GM23338 (cell line): Measurements from ENCODE around the gene CHST10. TPM values are rescaled to one million over a fixed set of nuclear protein-coding genes. Genes with fewer than 3 reads are reported as not detected.

Source experiments
- ATAC-seq: fragments of 200-7000 bp; cut with Tn5 transposase; 3 replicates; pipeline ENCODE4 v1.9.1; 2020
- DNase-seq: peaks from one replicate; pipeline ENCODE4 v3.0.0-alpha.2; 2015; ENCODE audit warnings: low spot score
- H2AFZ ChIP-seq: fragments of 200-600 bp; sonication (generic); 2 replicates; pipeline ENCODE4 v1.8.0; 2016; ENCODE audit warnings: antibody characterized with exemption, mild to moderate bottlenecking, moderate library complexity
- H3F3A ChIP-seq: fragments of 200-600 bp; sonication (generic); replicated peaks from 2 replicates; pipeline ENCODE4 v1.8.0; 2017; ENCODE audit warnings: antibody characterized with exemption, mixed run types, low read depth
- H3K27ac ChIP-seq: fragments of 200-600 bp; sonication (generic); 2 replicates; pipeline ENCODE4 v1.6.1; 2016; ENCODE audit warnings: low read depth
- H3K27me3 ChIP-seq: fragments of 200-600 bp; sonication (generic); 2 replicates; pipeline ENCODE4 v1.8.0; 2016; ENCODE audit warnings: mild to moderate bottlenecking, mixed run types, moderate library complexity; ENCODE audit not compliant: insufficient read depth
- H3K36me3 ChIP-seq: fragments of 200-600 bp; sonication (generic); 2 replicates; pipeline ENCODE4 v1.8.0; 2016; ENCODE audit warnings: mild to moderate bottlenecking; ENCODE audit not compliant: insufficient read depth
- H3K4me1 ChIP-seq: fragments of 200-600 bp; sonication (generic); 2 replicates; pipeline ENCODE4 v1.8.0; 2016; ENCODE audit warnings: mild to moderate bottlenecking, moderate library complexity; ENCODE audit not compliant: insufficient read depth
- H3K4me2 ChIP-seq: fragments of 200-600 bp; sonication (generic); 2 replicates; pipeline ENCODE4 v1.7.1; 2017; ENCODE audit warnings: mixed run types
- H3K4me3 ChIP-seq: fragments of 200-600 bp; sonication (generic); 2 replicates; pipeline ENCODE4 v1.6.1; 2016; ENCODE audit warnings: mixed run types
- H3K79me2 ChIP-seq: fragments of 200-600 bp; sonication (generic); replicated peaks from 2 replicates; pipeline ENCODE4 v1.8.0; 2017; ENCODE audit warnings: mild to moderate bottlenecking; ENCODE audit not compliant: insufficient read depth
- H3K9me2 ChIP-seq: fragments of 200-600 bp; sonication (generic); 2 replicates; pipeline ENCODE4 v1.8.0; 2017; ENCODE audit not compliant: insufficient read depth
- H4K20me1 ChIP-seq: fragments of 200-600 bp; sonication (generic); replicated peaks from 2 replicates; pipeline ENCODE4 v1.8.0; 2017; ENCODE audit warnings: mild to moderate bottlenecking; ENCODE audit not compliant: insufficient read depth
- H3K27ac Mint-ChIP-seq: 2 replicates; pipeline ENCODE4 v1.8.0; 2020; ENCODE audit warnings: inconsistent platforms, mild to moderate bottlenecking, moderate library complexity, mixed read lengths
- H3K27me3 Mint-ChIP-seq: 3 replicates; pipeline ENCODE4 v1.8.0; 2022; ENCODE audit warnings: low read depth, mild to moderate bottlenecking, moderate library complexity, mixed read lengths, inconsistent platforms; ENCODE audit not compliant: insufficient read depth, poor library complexity
- H3K36me3 Mint-ChIP-seq: 3 replicates; pipeline ENCODE4 v1.8.0; 2021; ENCODE audit warnings: low read depth, mild to moderate bottlenecking, inconsistent platforms, moderate library complexity, mixed read lengths
- H3K4me1 Mint-ChIP-seq: 3 replicates; pipeline ENCODE4 v1.8.0; 2020; ENCODE audit warnings: mild to moderate bottlenecking, inconsistent platforms, mixed read lengths
- H3K4me3 Mint-ChIP-seq: 3 replicates; pipeline ENCODE4 v1.8.0; 2021; ENCODE audit warnings: moderate library complexity, mild to moderate bottlenecking, inconsistent platforms, mixed read lengths
- H3K9me3 Mint-ChIP-seq: 3 replicates; pipeline ENCODE4 v1.8.0; 2020; ENCODE audit warnings: moderate library complexity, mild to moderate bottlenecking, inconsistent platforms, mixed read lengths
- STAT1 ChIP-seq: IDR thresholded peaks from one replicate; pipeline ENCODE4 v1.6.1; 2016; ENCODE audit warnings: antibody characterized with exemption; ENCODE audit not compliant: unreplicated experiment
- polyA plus RNA-seq: library from polyadenylated mRNA; unstranded; fragments of >200 nt; fragmentation: Nextera tagmentation; extraction: Ambion mirVana; gene quantifications from 2 replicates; pipeline ENCODE4 v1.2.1, GENCODE V29; 2016
- total RNA-seq: library from RNA; depleted of rRNA; stranded (reverse); fragments of >200 nt; shearing (Covaris generic); gene quantifications from 2 replicates; pipeline ENCODE4 v1.2.3, GENCODE V29; 2014
- TF ChIP-seq, protein P1 (sequence below): IDR thresholded peaks from one replicate; pipeline ENCODE4 v1.6.1; 2018; ENCODE audit warnings: antibody characterized with exemption; ENCODE audit not compliant: unreplicated experiment
- TF ChIP-seq, protein P2 (sequence below): fragments of 250-450 bp; sonication (Bioruptor Pico); IDR thresholded peaks from 2 replicates; pipeline ENCODE4 v1.5.0; 2020; ENCODE audit warnings: mild to moderate bottlenecking, moderate library complexity
- TF ChIP-seq, protein P3 (sequence below), 2 experiments: fragments of 200-600 bp in 1 of 2; sonication (generic) in 1 of 2; conservative IDR thresholded peaks; 2 replicates each; pipeline versions ENCODE4 v1.5.1 to v1.6.1; 2016 to 2017; ENCODE audit warnings: antibody characterized with exemption in 2 of 2, low read depth in 2 of 2, mild to moderate bottlenecking in 2 of 2, moderate library complexity in 1 of 2

The CHST10 gene
- total and polyA plus RNA-seq, 2 experiments from 2014 or later, result 7.7 to 24.5 TPM

DNA sequence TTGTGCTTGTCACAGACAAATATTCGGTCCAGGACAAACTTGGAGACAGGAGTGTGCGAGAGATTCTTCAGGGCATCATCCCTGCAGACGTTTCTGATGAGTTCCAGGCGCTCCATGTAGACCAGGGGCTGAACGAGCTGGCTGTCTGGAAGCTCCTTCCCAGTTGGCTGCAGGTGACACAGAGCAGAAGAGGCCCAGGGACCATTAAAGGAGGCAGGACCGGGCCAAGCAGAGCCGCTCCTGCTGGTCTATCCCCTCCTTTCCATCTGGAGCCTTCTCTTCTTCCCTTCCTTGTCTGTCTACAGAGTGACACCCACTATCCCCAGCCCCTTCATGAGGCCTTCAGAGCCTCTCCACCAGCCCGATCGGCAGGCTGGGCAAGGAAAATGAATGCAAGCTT, 19.5 kb downstream of the CHST10 start (continued):
- TF ChIP-seq, protein P1, sequence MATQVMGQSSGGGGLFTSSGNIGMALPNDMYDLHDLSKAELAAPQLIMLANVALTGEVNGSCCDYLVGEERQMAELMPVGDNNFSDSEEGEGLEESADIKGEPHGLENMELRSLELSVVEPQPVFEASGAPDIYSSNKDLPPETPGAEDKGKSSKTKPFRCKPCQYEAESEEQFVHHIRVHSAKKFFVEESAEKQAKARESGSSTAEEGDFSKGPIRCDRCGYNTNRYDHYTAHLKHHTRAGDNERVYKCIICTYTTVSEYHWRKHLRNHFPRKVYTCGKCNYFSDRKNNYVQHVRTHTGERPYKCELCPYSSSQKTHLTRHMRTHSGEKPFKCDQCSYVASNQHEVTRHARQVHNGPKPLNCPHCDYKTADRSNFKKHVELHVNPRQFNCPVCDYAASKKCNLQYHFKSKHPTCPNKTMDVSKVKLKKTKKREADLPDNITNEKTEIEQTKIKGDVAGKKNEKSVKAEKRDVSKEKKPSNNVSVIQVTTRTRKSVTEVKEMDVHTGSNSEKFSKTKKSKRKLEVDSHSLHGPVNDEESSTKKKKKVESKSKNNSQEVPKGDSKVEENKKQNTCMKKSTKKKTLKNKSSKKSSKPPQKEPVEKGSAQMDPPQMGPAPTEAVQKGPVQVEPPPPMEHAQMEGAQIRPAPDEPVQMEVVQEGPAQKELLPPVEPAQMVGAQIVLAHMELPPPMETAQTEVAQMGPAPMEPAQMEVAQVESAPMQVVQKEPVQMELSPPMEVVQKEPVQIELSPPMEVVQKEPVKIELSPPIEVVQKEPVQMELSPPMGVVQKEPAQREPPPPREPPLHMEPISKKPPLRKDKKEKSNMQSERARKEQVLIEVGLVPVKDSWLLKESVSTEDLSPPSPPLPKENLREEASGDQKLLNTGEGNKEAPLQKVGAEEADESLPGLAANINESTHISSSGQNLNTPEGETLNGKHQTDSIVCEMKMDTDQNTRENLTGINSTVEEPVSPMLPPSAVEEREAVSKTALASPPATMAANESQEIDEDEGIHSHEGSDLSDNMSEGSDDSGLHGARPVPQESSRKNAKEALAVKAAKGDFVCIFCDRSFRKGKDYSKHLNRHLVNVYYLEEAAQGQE, result no peak

DNA sequence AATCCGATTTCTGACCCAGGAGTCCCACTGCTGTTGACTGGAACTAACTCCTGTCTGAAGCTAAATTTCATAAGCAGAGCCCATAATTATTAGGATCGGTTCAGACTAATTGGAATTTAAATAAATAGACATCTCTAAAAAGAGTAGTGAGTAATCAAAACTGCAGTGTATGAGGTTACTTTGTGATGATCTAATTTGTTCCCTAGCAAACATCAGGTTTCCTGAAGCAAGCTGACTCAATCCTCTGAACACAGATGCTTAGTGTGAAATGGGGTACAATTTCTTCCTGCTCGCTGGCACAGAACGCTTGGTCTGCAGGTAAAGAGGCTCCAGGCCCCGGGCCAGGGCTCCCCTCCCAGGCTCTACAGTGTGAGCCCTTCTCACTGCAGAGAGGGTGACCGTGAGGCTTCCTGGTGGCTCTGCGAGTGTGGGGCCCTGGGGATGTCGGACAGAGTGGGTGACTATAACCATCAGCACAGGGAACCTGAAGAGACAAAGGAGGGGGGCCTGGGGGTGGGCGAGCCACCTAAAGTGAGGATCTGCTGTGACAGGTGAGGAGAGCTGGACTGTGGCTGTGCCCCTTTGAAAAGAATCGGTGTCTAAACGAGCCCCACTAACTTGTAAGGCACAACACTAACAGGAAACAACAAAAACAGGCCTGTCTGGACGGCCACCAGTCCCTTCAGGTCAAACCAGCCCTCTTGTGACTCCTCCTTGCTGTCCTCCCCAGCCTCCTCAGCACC, 20.2 kb downstream of the CHST10 start:
- no peak overlapping the region for H3K27ac Mint-ChIP-seq

More for the DNA sequence above, 20.2 kb downstream of the CHST10 start:
- Histone ChIP-seq H3K36me3 (0 out of 2 replicates have a peak, but pooled peaks cover 2% of the 10 kb centered on the region), H3K27ac (no peak overlapping the region), H3F3A (no peaks in the 10 kb centered on the region), H3K4me1 (no peaks in the 10 kb centered on the region), H2AFZ (no peak overlapping the region), H3K4me3 (no peak overlapping the region), H4K20me1 (no peaks in the 10 kb centered on the region), H3K79me2 (no peaks in the 10 kb centered on the region; the same call in 1 of the 2 replicates), H3K27me3 (no peaks in the 10 kb centered on the region), H3K9me2 (no peaks in the 10 kb centered on the region), H3K4me2 (no peak overlapping the region)
- ATAC-seq (no peak), DNase-seq (no peak)
- no peaks in the 10 kb centered on the region for H3K9me3 Mint-ChIP-seq
- H3K27me3 Mint-ChIP-seq, result peaks cover 11% of the 10 kb centered on the region
- TF ChIP-seq, protein P2, sequence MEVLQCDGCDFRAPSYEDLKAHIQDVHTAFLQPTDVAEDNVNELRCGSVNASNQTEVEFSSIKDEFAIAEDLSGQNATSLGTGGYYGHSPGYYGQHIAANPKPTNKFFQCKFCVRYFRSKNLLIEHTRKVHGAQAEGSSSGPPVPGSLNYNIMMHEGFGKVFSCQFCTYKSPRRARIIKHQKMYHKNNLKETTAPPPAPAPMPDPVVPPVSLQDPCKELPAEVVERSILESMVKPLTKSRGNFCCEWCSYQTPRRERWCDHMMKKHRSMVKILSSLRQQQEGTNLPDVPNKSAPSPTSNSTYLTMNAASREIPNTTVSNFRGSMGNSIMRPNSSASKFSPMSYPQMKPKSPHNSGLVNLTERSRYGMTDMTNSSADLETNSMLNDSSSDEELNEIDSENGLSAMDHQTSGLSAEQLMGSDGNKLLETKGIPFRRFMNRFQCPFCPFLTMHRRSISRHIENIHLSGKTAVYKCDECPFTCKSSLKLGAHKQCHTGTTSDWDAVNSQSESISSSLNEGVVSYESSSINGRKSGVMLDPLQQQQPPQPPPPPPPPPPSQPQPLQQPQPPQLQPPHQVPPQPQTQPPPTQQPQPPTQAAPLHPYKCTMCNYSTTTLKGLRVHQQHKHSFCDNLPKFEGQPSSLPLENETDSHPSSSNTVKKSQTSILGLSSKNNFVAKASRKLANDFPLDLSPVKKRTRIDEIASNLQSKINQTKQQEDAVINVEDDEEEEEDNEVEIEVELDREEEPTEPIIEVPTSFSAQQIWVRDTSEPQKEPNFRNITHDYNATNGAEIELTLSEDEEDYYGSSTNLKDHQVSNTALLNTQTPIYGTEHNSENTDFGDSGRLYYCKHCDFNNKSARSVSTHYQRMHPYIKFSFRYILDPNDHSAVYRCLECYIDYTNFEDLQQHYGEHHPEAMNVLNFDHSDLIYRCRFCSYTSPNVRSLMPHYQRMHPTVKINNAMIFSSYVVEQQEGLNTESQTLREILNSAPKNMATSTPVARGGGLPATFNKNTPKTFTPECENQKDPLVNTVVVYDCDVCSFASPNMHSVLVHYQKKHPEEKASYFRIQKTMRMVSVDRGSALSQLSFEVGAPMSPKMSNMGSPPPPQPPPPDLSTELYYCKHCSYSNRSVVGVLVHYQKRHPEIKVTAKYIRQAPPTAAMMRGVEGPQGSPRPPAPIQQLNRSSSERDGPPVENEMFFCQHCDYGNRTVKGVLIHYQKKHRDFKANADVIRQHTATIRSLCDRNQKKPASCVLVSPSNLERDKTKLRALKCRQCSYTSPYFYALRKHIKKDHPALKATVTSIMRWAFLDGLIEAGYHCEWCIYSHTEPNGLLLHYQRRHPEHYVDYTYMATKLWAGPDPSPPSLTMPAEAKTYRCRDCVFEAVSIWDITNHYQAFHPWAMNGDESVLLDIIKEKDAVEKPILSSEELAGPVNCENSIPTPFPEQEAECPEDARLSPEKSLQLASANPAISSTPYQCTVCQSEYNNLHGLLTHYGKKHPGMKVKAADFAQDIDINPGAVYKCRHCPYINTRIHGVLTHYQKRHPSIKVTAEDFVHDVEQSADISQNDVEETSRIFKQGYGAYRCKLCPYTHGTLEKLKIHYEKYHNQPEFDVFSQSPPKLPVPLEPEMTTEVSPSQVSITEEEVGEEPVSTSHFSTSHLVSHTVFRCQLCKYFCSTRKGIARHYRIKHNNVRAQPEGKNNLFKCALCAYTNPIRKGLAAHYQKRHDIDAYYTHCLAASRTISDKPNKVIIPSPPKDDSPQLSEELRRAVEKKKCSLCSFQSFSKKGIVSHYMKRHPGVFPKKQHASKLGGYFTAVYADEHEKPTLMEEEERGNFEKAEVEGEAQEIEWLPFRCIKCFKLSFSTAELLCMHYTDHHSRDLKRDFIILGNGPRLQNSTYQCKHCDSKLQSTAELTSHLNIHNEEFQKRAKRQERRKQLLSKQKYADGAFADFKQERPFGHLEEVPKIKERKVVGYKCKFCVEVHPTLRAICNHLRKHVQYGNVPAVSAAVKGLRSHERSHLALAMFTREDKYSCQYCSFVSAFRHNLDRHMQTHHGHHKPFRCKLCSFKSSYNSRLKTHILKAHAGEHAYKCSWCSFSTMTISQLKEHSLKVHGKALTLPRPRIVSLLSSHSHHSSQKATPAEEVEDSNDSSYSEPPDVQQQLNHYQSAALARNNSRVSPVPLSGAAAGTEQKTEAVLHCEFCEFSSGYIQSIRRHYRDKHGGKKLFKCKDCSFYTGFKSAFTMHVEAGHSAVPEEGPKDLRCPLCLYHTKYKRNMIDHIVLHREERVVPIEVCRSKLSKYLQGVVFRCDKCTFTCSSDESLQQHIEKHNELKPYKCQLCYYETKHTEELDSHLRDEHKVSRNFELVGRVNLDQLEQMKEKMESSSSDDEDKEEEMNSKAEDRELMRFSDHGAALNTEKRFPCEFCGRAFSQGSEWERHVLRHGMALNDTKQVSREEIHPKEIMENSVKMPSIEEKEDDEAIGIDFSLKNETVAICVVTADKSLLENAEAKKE (CRISPR knock-in tag), result no peak
- TF ChIP-seq, protein P3, sequence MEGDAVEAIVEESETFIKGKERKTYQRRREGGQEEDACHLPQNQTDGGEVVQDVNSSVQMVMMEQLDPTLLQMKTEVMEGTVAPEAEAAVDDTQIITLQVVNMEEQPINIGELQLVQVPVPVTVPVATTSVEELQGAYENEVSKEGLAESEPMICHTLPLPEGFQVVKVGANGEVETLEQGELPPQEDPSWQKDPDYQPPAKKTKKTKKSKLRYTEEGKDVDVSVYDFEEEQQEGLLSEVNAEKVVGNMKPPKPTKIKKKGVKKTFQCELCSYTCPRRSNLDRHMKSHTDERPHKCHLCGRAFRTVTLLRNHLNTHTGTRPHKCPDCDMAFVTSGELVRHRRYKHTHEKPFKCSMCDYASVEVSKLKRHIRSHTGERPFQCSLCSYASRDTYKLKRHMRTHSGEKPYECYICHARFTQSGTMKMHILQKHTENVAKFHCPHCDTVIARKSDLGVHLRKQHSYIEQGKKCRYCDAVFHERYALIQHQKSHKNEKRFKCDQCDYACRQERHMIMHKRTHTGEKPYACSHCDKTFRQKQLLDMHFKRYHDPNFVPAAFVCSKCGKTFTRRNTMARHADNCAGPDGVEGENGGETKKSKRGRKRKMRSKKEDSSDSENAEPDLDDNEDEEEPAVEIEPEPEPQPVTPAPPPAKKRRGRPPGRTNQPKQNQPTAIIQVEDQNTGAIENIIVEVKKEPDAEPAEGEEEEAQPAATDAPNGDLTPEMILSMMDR (conservative IDR thresholded peaks at IDR 0.05; ENCODE audit: low read depth in 2 of 2), result no peak
- TF ChIP-seq STAT1, result no peak
- H3K4me3 Mint-ChIP-seq, result no peak overlapping the region
- H3K4me1 Mint-ChIP-seq, result peaks cover 2% of the 10 kb centered on the region; the same call in 1 of the 3 replicates
- H3K36me3 Mint-ChIP-seq, result peaks cover 72% of the 10 kb centered on the region
